ENCODE data around the gene ATP11A.
"Not testable (repeated sequence)": the region's sequence is repeated elsewhere in the genome, so short reads cannot be mapped to it uniquely, and the experiment has no call there.

ATP11A gene

GRCh38 chr13:112709316-112709715 is 19.5 kb downstream of the ATP11A start:
- DNase-seq (ENCODE audit: low read depth in 1 of 2, low spot score in 1 of 2) = not testable (repeated sequence)

GRCh38 chr13:112709825-112710783 is 20.3 kb downstream of the ATP11A start:
- no peak for DNase-seq (ENCODE audit: low read depth in 1 of 2, low spot score in 1 of 2)

GRCh38 chr13:112710855-112711527 is 21.2 kb downstream of the ATP11A start:
- DNase-seq (ENCODE audit: low read depth in 1 of 2, low spot score in 1 of 2) = no peak

- no peak for DNase-seq (ENCODE audit: low read depth in 1 of 2, low spot score in 1 of 2)
Observed at GRCh38 chr13:112711528-112712265, 21.9 kb downstream of the ATP11A start.

GRCh38 chr13:112712451-112713207 is 22.8 kb downstream of the ATP11A start:
- no peak for DNase-seq (ENCODE audit: low read depth in 1 of 2, low spot score in 1 of 2)

- DNase-seq (ENCODE audit: low read depth in 1 of 2, low spot score in 1 of 2) = no peak
Observed at GRCh38 chr13:112713517-112714253, 23.8 kb downstream of the ATP11A start.

- no peak for DNase-seq (ENCODE audit: low read depth in 1 of 2, low spot score in 1 of 2)
Observed at GRCh38 chr13:112714376-112715174, 24.7 kb downstream of the ATP11A start.

GRCh38 chr13:112715210-112715609 is 25.4 kb downstream of the ATP11A start:
- no peak for DNase-seq (ENCODE audit: low read depth in 1 of 2, low spot score in 1 of 2)

- no peak for DNase-seq (ENCODE audit: low read depth in 1 of 2, low spot score in 1 of 2)
Observed at GRCh38 chr13:112715715-112716460, 26.1 kb downstream of the ATP11A start.

- DNase-seq (ENCODE audit: low read depth in 1 of 2, low spot score in 1 of 2) = no peak
Observed at GRCh38 chr13:112716461-112716820, 26.6 kb downstream of the ATP11A start.

- DNase-seq (ENCODE audit: low read depth in 1 of 2, low spot score in 1 of 2) = no peak
Observed at GRCh38 chr13:112716841-112717520, 27.1 kb downstream of the ATP11A start.

GRCh38 chr13:112718318-112718717 is 28.5 kb downstream of the ATP11A start:
- no peak for DNase-seq (ENCODE audit: low read depth in 1 of 2, low spot score in 1 of 2)

GRCh38 chr13:112719016-112719415 is 29.2 kb downstream of the ATP11A start:
- DNase-seq (ENCODE audit: low read depth in 1 of 2, low spot score in 1 of 2) = no peak

- no peak for DNase-seq (ENCODE audit: low read depth in 1 of 2, low spot score in 1 of 2)
Observed at GRCh38 chr13:112719556-112719955, 29.7 kb downstream of the ATP11A start.

GRCh38 chr13:112720251-112720650 is 30.4 kb downstream of the ATP11A start:
- no peak for DNase-seq (ENCODE audit: low read depth in 1 of 2, low spot score in 1 of 2)

- DNase-seq (ENCODE audit: low read depth in 1 of 2, low spot score in 1 of 2) = no peak
Observed at GRCh38 chr13:112720814-112721197, 31.0 kb downstream of the ATP11A start.

- DNase-seq (ENCODE audit: low read depth in 1 of 2, low spot score in 1 of 2) = no peak
Observed at GRCh38 chr13:112721198-112722104, 31.6 kb downstream of the ATP11A start.
